Neural progenitor cell (in vitro differentiated cells): Measurements from ENCODE around the gene SYT15B. TPM values are rescaled to one million over a fixed set of nuclear protein-coding genes. Genes with fewer than 3 reads are reported as not detected.
"Not testable (repeated sequence)": the region's sequence is repeated elsewhere in the genome, so short reads cannot be mapped to it uniquely, and the experiment has no call there.

Source experiments
- DNase-seq: peaks from one replicate; pipeline ENCODE4 v3.0.0-alpha.2; 2016; ENCODE audit warnings: low spot score
- H2AFZ ChIP-seq: fragments of 200-600 bp; sonication (generic); replicated peaks from 2 replicates; pipeline ENCODE4 v1.6.1; 2016; ENCODE audit warnings: antibody characterized with exemption
- H3F3A ChIP-seq: fragments of 200-600 bp; sonication (generic); 2 replicates; pipeline ENCODE4 v1.6.1; 2016; ENCODE audit warnings: antibody characterized with exemption, low read depth
- H3K27ac ChIP-seq: fragments of 200-600 bp; sonication (generic); 2 replicates; pipeline ENCODE4 v1.5.1; 2016; ENCODE audit warnings: mild to moderate bottlenecking
- H3K27me3 ChIP-seq: fragments of 200-600 bp; sonication (generic); 2 replicates; pipeline ENCODE4 v1.6.1; 2016; ENCODE audit warnings: mild to moderate bottlenecking, moderate library complexity
- H3K36me3 ChIP-seq: fragments of 200-600 bp; sonication (generic); 2 replicates; pipeline ENCODE4 v1.5.1; 2016
- H3K4me1 ChIP-seq: fragments of 200-600 bp; sonication (generic); 2 replicates; pipeline ENCODE4 v1.6.1; 2016; ENCODE audit warnings: mixed run types
- H3K4me2 ChIP-seq: fragments of 200-600 bp; sonication (generic); 2 replicates; pipeline ENCODE4 v1.6.1; 2016
- H3K4me3 ChIP-seq: fragments of 200-600 bp; sonication (generic); 2 replicates; pipeline ENCODE4 v1.5.1; 2016
- H3K79me2 ChIP-seq: fragments of 200-600 bp; sonication (generic); 2 replicates; pipeline ENCODE4 v1.6.1; 2016; ENCODE audit warnings: low read depth
- H3K9ac ChIP-seq: fragments of 200-600 bp; sonication (generic); 2 replicates; pipeline ENCODE4 v1.6.1; 2016
- H3K9me3 ChIP-seq: fragments of 200-600 bp; sonication (generic); 2 replicates; pipeline ENCODE4 v1.5.1; 2016; ENCODE audit warnings: low read depth
- H4K20me1 ChIP-seq: fragments of 200-600 bp; sonication (generic); 2 replicates; pipeline ENCODE4 v1.6.1; 2016; ENCODE audit warnings: low read depth
- H3K27ac Mint-ChIP-seq: 3 replicates; pipeline ENCODE4 v1.8.0; 2021; ENCODE audit warnings: mixed read lengths
- H3K27me3 Mint-ChIP-seq: 2 replicates; pipeline ENCODE4 v1.8.0; 2022; ENCODE audit warnings: low read depth, mild to moderate bottlenecking, inconsistent platforms, moderate library complexity, mixed read lengths; ENCODE audit not compliant: insufficient read depth
- H3K36me3 Mint-ChIP-seq: 3 replicates; pipeline ENCODE4 v1.8.0; 2021; ENCODE audit warnings: mixed read lengths
- H3K4me1 Mint-ChIP-seq: 3 replicates; pipeline ENCODE4 v1.8.0; 2021; ENCODE audit warnings: mixed read lengths
- H3K4me3 Mint-ChIP-seq: 3 replicates; pipeline ENCODE4 v1.8.0; 2021; ENCODE audit warnings: mild to moderate bottlenecking, moderate library complexity, mixed read lengths
- H3K9me3 Mint-ChIP-seq: 3 replicates; pipeline ENCODE4 v1.8.0; 2020; ENCODE audit warnings: mixed read lengths
- CTCF ChIP-seq: fragments of 200-600 bp; sonication (generic); IDR thresholded peaks from 2 replicates; pipeline ENCODE4 v1.5.1; 2017; ENCODE audit warnings: antibody characterized with exemption, mild to moderate bottlenecking
- total RNA-seq: library from RNA; depleted of rRNA; stranded (reverse); fragments of >200 nt; gene quantifications from 2 replicates; pipeline ENCODE4 v1.2.3, GENCODE V29; 2015; ENCODE audit warnings: low replicate concordance

The SYT15B gene
- total RNA-seq: not detected in 2 replicates

DNA sequence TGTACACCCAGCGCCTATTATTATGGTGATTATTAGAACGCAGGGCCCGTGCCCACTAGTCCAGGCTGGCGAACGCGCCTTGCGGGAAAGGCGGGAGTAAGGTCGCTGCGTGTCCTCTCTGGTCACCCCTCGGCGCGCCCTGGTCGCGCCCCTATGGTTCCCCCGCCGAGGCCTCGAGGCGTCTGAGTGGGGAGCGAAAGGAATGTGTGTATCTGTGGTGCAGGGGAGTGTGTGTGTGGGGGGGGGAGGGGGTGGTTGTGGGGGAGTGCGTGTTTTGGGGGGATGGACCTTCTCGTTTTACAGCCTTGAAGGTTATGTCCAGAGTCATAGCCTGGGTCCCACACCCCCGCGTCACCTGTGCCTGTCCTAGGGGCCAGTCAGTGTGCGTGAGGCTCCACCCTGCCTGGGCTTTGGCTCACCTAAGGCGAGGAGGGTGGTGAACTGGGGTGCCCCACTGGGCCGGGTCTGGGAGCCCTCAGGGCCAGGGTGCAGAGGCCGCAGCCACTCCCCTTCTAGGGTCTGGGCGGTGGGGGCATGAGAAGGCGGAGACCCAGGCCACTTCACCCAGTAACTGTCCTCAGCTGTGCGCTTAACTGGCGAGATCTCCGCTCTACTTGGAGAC is at the start of gene SYT15B:
SYT15B (minus strand) TSS at position 39 of the 622 bp plus-strand sequence. CDS start 952 bp downstream, outside the sequence.
- H3K9me3 ChIP-seq, H3K36me3 Mint-ChIP-seq, H3K27ac Mint-ChIP-seq, H3K4me3 Mint-ChIP-seq, H3K9ac ChIP-seq, H3F3A ChIP-seq, H3K4me1 ChIP-seq, H3K27ac ChIP-seq, H3K9me3 Mint-ChIP-seq, H3K36me3 ChIP-seq, H3K79me2 ChIP-seq, H3K27me3 Mint-ChIP-seq, H4K20me1 ChIP-seq, H3K4me1 Mint-ChIP-seq: not testable (repeated sequence)
- Histone ChIP-seq H3K4me3 (peak within 1 kb of the TSS; percentile 39), H2AFZ (peak within 1 kb of the TSS; percentile 79), H3K4me2 (peak within 1 kb of the TSS; percentile 76), H3K27me3 (peaks cover 18% of the 10 kb centered on the region)
- DNase-seq: peak; percentile 1

GRCh38 chr10:47779590-47779989 is 16.2 kb upstream of the SYT15B start:
- not testable (repeated sequence) for H3K4me2 ChIP-seq, H3K27ac Mint-ChIP-seq, H3F3A ChIP-seq, H3K36me3 ChIP-seq, H3K4me3 Mint-ChIP-seq, H3K4me3 ChIP-seq, H3K79me2 ChIP-seq, H2AFZ ChIP-seq, H3K9me3 ChIP-seq, H3K4me1 Mint-ChIP-seq, H3K4me1 ChIP-seq, H4K20me1 ChIP-seq, H3K9me3 Mint-ChIP-seq, DNase-seq, H3K36me3 Mint-ChIP-seq, H3K27ac ChIP-seq, H3K27me3 ChIP-seq, H3K27me3 Mint-ChIP-seq, H3K9ac ChIP-seq

- not testable (repeated sequence) for H3K9ac ChIP-seq, H4K20me1 ChIP-seq, H3K9me3 ChIP-seq, H3K27ac Mint-ChIP-seq, H3K4me3 Mint-ChIP-seq, H3K36me3 ChIP-seq, H3F3A ChIP-seq, H3K4me1 ChIP-seq, H3K27ac ChIP-seq, H3K27me3 Mint-ChIP-seq, H3K9me3 Mint-ChIP-seq, H3K36me3 Mint-ChIP-seq, H3K4me2 ChIP-seq, H3K4me3 ChIP-seq, H2AFZ ChIP-seq, H3K4me1 Mint-ChIP-seq, H3K27me3 ChIP-seq, H3K79me2 ChIP-seq
- peak; percentile 53 for DNase-seq
- peak; percentile 57 for TF ChIP-seq CTCF
Observed at GRCh38 chr10:47775361-47776231, 12.2 kb upstream of the SYT15B start.

DNA sequence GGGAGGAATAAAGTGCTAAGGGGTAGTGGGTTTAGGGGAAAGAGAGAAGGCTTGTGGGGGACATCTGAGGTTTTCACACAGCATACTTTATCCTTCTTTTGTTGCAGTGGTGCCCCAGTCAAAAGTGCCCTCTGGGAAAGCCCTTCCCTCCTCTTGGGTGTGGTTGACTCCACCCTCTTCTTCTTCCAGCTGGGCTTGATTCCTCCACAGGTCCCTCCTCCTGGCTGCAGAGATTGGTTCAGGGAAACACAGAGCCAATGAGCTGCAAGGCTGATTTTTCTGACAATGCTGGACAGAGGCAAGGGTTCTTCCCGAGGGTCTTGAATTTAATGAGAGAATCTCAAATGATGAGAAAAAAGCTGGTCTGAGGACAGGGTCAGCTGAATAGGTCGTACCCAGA is 7.4 kb upstream of the SYT15B start:
- H3K79me2 ChIP-seq, H3K27ac Mint-ChIP-seq, DNase-seq, H3K27me3 Mint-ChIP-seq, H3K36me3 Mint-ChIP-seq, H3K4me2 ChIP-seq, H3K27me3 ChIP-seq, H3K9ac ChIP-seq, H3K4me1 Mint-ChIP-seq, H3K9me3 ChIP-seq, H3K27ac ChIP-seq, H3K9me3 Mint-ChIP-seq, H3K4me1 ChIP-seq, H3K4me3 Mint-ChIP-seq, H3K36me3 ChIP-seq, H3F3A ChIP-seq, H3K4me3 ChIP-seq, H4K20me1 ChIP-seq, H2AFZ ChIP-seq: not testable (repeated sequence)

- not testable (repeated sequence) for H3K9me3 ChIP-seq, H3K9me3 Mint-ChIP-seq, H3K27me3 ChIP-seq, H2AFZ ChIP-seq, H3K9ac ChIP-seq, H3K27ac ChIP-seq, H3K27ac Mint-ChIP-seq, H3K4me1 Mint-ChIP-seq, H3K4me2 ChIP-seq, H3K4me3 ChIP-seq, H3K79me2 ChIP-seq, H3K27me3 Mint-ChIP-seq, H3K4me3 Mint-ChIP-seq, H3F3A ChIP-seq, H3K36me3 ChIP-seq, H3K36me3 Mint-ChIP-seq, DNase-seq, H3K4me1 ChIP-seq, H4K20me1 ChIP-seq
Observed at GRCh38 chr10:47768578-47769115, 5.3 kb upstream of the SYT15B start.

GRCh38 chr10:47768085-47768484 is 4.7 kb upstream of the SYT15B start:
- H3K4me2 ChIP-seq, H3K4me1 ChIP-seq, H3K27me3 Mint-ChIP-seq, H2AFZ ChIP-seq, H3K9me3 ChIP-seq, H3K27me3 ChIP-seq, H3K4me3 Mint-ChIP-seq, H3K9ac ChIP-seq, H3K27ac Mint-ChIP-seq, H3K79me2 ChIP-seq, H3K36me3 Mint-ChIP-seq, H3F3A ChIP-seq, H3K4me1 Mint-ChIP-seq, H3K9me3 Mint-ChIP-seq, H3K36me3 ChIP-seq, H4K20me1 ChIP-seq, H3K27ac ChIP-seq, H3K4me3 ChIP-seq: not testable (repeated sequence)
- peak; percentile 1 for DNase-seq

- H3K4me1 ChIP-seq, H3K27me3 Mint-ChIP-seq: not testable (repeated sequence)
Observed at GRCh38 chr10:47767236-47767635, 3.8 kb upstream of the SYT15B start.

More at GRCh38 chr10:47767236-47767635, 3.8 kb upstream of the SYT15B start:
- H3K27ac Mint-ChIP-seq, DNase-seq, H3K79me2 ChIP-seq, H3K4me2 ChIP-seq, H3K36me3 ChIP-seq, H3K4me3 ChIP-seq, H3K4me3 Mint-ChIP-seq, H3K9me3 ChIP-seq, H3K36me3 Mint-ChIP-seq, H3K4me1 Mint-ChIP-seq, H3F3A ChIP-seq, H3K27ac ChIP-seq, H4K20me1 ChIP-seq, H3K9me3 Mint-ChIP-seq, H2AFZ ChIP-seq, H3K9ac ChIP-seq: not testable (repeated sequence)
- H3K27me3 ChIP-seq: peaks cover 14% of the 10 kb centered on the region
